Thyroid gland (tissue), 4 donors: ENCODE measurements around the gene ATXN7. TPM values are rescaled to one million over a fixed set of nuclear protein-coding genes. Genes with fewer than 3 reads are reported as not detected.

Experiments used
- DNase-seq, 2 donors: peaks; one replicate each; pipeline ENCODE4 v3.0.0-alpha.2; 2019
- H3K27ac ChIP-seq, 3 donors: fragments of 200-600 bp; sonication (generic); 1 replicate in 2 of 3; 2 replicates in 1 of 3; pipeline ENCODE4 v1.5.1; 2016 to 2019; ENCODE audit warnings: mild to moderate bottlenecking in 1 of 3, moderate library complexity in 1 of 3
- H3K27me3 ChIP-seq: fragments of 200-600 bp; sonication (generic); one replicate; pipeline ENCODE4 v1.5.1; 2019
- H3K36me3 ChIP-seq, 2 donors: fragments of 200-600 bp; sonication (generic); one replicate each; pipeline ENCODE4 v1.5.1; 2016 to 2019
- H3K4me1 ChIP-seq, 2 donors: fragments of 200-600 bp; sonication (generic); one replicate each; pipeline ENCODE4 v1.5.1; 2017 to 2019
- H3K4me3 ChIP-seq, 3 donors: fragments of 200-600 bp; sonication (generic); replicated peaks in 1 of 3; 1 replicate in 2 of 3; 2 replicates in 1 of 3; pipeline ENCODE4 v1.5.1; 2016; ENCODE audit warnings: mild to moderate bottlenecking in 1 of 3
- H3K9me3 ChIP-seq: fragments of 200-600 bp; sonication (generic); one replicate; pipeline ENCODE4 v1.5.1; 2017
- CTCF ChIP-seq, 6 experiments: fragments of 200-600 bp in 3 of 6; fragments of 450-650 bp in 3 of 6; sonication (generic) in 3 of 6; IDR thresholded peaks; one replicate each; pipeline ENCODE4 v1.5.1; 2016 to 2019; ENCODE audit warnings: antibody characterized with exemption in 6 of 6, mild to moderate bottlenecking in 2 of 6, inconsistent platforms in 1 of 6, moderate library complexity in 1 of 6
- POLR2A ChIP-seq, 2 donors: fragments of 450-650 bp; IDR thresholded peaks; one replicate each; pipeline ENCODE4 v1.6.1; 2017; ENCODE audit warnings: antibody characterized with exemption in 2 of 2, mild to moderate bottlenecking in 2 of 2, moderate library complexity in 1 of 2
- WGBS, 2 donors: methylation state at CpG; one replicate each; pipeline ENCODE4 v1.1.5; 2017; 5-methylcytosine and 5-hydroxymethylcytosine counted together
- intact Hi-C: fragments of 100-400 bp; cut with DNase I; formaldehyde crosslinking; loops from one replicate; pipeline ENCODE4 v1.15.1; 2023
- total RNA-seq, 4 donors: library from RNA; depleted of rRNA; stranded (reverse); fragments of >200 nt; gene quantifications; one replicate each; pipeline ENCODE4 v1.2.3, GENCODE V29; 2016

The ATXN7 gene
- total RNA-seq, 4 donors from 2014 or later, result 23.2 to 51.8 (median 33.8) TPM

GRCh38 chr3:63911873-63912767 is 48.5 kb downstream of the ATXN7 start, which contains the start of gene SCAANT1:
Gene SCAANT1 (minus strand): TSS chr3:63912383.
- peak; percentile 92 to 95 for DNase-seq
- no peaks in the 10 kb centered on the region for H3K27me3 ChIP-seq
- TF ChIP-seq POLR2A (IDR thresholded peaks at IDR 0.05) (peak in 1 of 2 donors; percentile 74), CTCF (IDR thresholded peaks at IDR 0.05) (peak in 4 of 6 experiments; percentile 10 to 38 (median 17))
- peaks cover 0 to 6% of the 10 kb centered on the region in 2 donors for H3K36me3 ChIP-seq
- 0% methylated on average over 9 to 58 of the region's 115 CpGs for WGBS, 2 donors
- H3K9me3 ChIP-seq, result no peaks in the 10 kb centered on the region
- peak within 1 kb of the TSS; percentile 73 to 86 (median 79) for H3K4me3 ChIP-seq
- peaks cover 20 to 26% of the 10 kb centered on the region in 2 donors for H3K4me1 ChIP-seq
- H3K27ac ChIP-seq, result peak within 1 kb of the TSS; percentile 86 to 99 (median 96)
- intact Hi-C loops, result loop anchor here (10.0 kb wide), 1 partner anchor 47 kb away; the partner anchor contains the start of genes ATXN7 and THOC7

- intact Hi-C loops, result loop anchor here (10.0 kb wide), 1 partner anchor 48 kb away; the partner anchor contains the start of genes ATXN7 and THOC7
- DNase-seq, result peak; percentile 72 to 77
- TF ChIP-seq CTCF (IDR thresholded peaks at IDR 0.05) (no peak), POLR2A (IDR thresholded peaks at IDR 0.05) (no peak)
- peak overlapping the region in 2 of 3 donors; percentile 18 to 73 for H3K4me3 ChIP-seq
- H3K9me3 ChIP-seq, result no peaks in the 10 kb centered on the region
- H3K4me1 ChIP-seq, result peaks cover 20 to 26% of the 10 kb centered on the region in 2 donors
- H3K36me3 ChIP-seq, result peaks cover 0 to 6% of the 10 kb centered on the region in 2 donors
- H3K27me3 ChIP-seq, result no peaks in the 10 kb centered on the region
- 15 to 19% methylated on average over 21 to 23 of the region's 46 CpGs for WGBS, 2 donors
- peak overlapping the region; percentile 71 to 99 (median 86) for H3K27ac ChIP-seq
Observed at GRCh38 chr3:63912768-63913588, 49.3 kb downstream of the ATXN7 start.

DNA sequence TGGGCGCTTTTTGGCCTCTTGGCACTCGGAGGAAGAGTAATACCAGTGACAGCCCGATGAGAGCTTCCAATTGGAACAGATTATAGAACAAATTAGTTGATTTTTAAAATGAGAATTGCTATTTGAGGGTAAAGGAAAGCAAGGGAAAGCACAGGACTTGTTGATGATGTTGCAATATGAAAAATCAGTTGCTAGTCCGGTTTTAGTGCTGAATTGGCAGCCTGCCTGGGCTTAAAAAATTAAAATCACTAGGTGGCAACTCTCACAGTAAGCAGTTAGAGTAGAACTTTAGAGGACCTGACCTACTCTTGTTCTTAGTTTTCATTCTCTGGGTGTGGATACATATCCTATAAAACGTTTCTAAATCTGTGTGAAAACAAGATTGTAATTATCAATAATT is 50.6 kb downstream of the ATXN7 start:
- Histone ChIP-seq H3K4me3 (no peak overlapping the region), H3K27ac (peak overlapping the region; percentile 21 to 99 (median 86)), H3K27me3 (no peaks in the 10 kb centered on the region), H3K36me3 (peaks cover 0 to 6% of the 10 kb centered on the region in 2 donors), H3K9me3 (no peaks in the 10 kb centered on the region), H3K4me1 (peaks cover 20 to 26% of the 10 kb centered on the region in 2 donors)
- intact Hi-C loops, result loop anchor here (10.0 kb wide), 1 partner anchor 50 kb away; the partner anchor contains the start of genes ATXN7 and THOC7
- TF ChIP-seq POLR2A (IDR thresholded peaks at IDR 0.05) (no peak), CTCF (IDR thresholded peaks at IDR 0.05) (peak in 2 of 6 experiments; percentile 13 to 27)
- DNase-seq, result peak; percentile 68 to 69
- WGBS, 2 donors, result 51 to 57% methylated on average over 5 of the region's 5 CpGs

GRCh38 chr3:63918321-63918720 is 54.7 kb downstream of the ATXN7 start:
- no peaks in the 10 kb centered on the region for H3K9me3 ChIP-seq
- H3K27me3 ChIP-seq, result no peaks in the 10 kb centered on the region
- no peak overlapping the region for H3K4me3 ChIP-seq
- H3K4me1 ChIP-seq, result peaks cover 15 to 16% of the 10 kb centered on the region in 2 donors
- no peak for TF ChIP-seq CTCF (IDR thresholded peaks at IDR 0.05)
- TF ChIP-seq POLR2A (IDR thresholded peaks at IDR 0.05), result no peak
- intact Hi-C loops, result loop anchor here (10.0 kb wide), 1 partner anchor 54 kb away; the partner anchor contains the start of genes ATXN7 and THOC7
- H3K27ac ChIP-seq, result no peak overlapping the region
- peaks cover 0 to 6% of the 10 kb centered on the region in 2 donors for H3K36me3 ChIP-seq
- DNase-seq, result no peak
